Measurements from ENCODE around the gene CTBP2.
"Not testable (repeated sequence)": the region's sequence is repeated elsewhere in the genome, so short reads cannot be mapped to it uniquely, and the experiment has no call there.

The CTBP2 gene

DNA sequence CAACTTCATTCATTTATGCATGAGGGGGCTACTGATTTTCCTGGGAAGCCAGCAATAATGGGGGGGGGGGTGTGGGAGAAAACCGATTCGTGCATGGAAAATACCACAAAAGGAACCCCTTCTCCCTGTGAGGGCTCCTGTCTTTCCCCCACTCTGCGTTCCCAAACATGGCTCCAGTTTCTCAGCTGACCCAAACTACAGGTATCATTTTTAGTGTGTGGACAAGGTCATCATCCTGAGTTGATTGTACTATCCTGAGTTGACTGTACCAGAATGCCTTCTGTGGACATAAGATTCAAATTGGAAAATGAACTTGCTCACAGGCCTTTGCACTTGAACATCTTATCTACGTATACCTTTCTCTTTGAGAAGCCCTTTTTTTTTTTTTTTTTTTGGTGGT, 168.5 kb downstream of the CTBP2 start:
- DNase-seq = no peak

GRCh38 chr10:124990671-124991625, 169.4 kb downstream of the CTBP2 start:
- no peak for DNase-seq

- no peak for DNase-seq
Measured at GRCh38 chr10:124989526-124989925, 170.8 kb downstream of the CTBP2 start.

DNA sequence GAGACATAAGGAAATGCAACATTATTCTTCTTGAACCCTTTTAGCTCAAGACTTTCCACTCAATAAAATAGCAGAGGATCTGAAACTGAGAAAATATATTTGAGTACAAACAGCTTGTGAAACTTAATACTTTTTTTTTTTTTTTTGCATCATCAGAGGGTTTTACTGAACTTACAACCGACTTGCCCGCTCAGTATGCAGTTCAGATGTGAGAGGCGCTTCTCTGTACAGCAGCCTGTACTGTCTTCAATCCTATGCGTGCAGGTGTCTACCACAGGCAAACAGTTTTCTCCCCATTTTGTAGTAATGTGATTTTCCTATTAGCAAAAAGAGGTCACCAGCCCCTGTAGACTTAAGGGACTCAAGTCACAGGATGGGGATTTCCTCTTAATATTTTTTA, 171.6 kb downstream of the CTBP2 start:
- not testable (repeated sequence) for DNase-seq

GRCh38 chr10:124987788-124988187, 172.6 kb downstream of the CTBP2 start:
- DNase-seq = no peak

- no peak for DNase-seq
Measured at GRCh38 chr10:124985162-124985561, 175.2 kb downstream of the CTBP2 start.

- DNase-seq = no peak
Measured at GRCh38 chr10:124984376-124984775, 176.0 kb downstream of the CTBP2 start.

GRCh38 chr10:124983321-124983720, 177.0 kb downstream of the CTBP2 start:
- DNase-seq = no peak

GRCh38 chr10:124978376-124978725, 182.0 kb downstream of the CTBP2 start:
- DNase-seq = no peak

- no peak for DNase-seq
Measured at GRCh38 chr10:124977648-124978375, 182.6 kb downstream of the CTBP2 start.

DNA sequence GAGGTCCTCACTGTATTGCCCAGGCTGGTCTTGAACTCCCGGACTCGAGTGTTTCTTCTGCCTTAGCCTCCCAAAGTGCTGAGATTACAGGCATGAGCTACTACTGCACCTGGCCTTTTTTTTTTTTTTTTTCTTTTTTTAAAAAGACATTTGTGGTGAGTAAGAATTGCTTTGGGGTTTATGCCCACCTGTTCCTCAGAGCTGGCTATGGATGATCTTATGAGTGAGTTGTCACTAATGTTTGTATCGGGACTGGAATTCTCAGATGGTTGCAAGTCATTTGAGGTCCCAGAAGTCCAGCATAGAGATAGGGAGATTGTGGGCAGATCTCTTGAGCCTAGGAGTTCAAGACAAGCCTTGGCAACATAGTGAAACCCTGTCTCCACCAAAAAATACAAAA, 183.2 kb downstream of the CTBP2 start:
- DNase-seq = no peak

DNA sequence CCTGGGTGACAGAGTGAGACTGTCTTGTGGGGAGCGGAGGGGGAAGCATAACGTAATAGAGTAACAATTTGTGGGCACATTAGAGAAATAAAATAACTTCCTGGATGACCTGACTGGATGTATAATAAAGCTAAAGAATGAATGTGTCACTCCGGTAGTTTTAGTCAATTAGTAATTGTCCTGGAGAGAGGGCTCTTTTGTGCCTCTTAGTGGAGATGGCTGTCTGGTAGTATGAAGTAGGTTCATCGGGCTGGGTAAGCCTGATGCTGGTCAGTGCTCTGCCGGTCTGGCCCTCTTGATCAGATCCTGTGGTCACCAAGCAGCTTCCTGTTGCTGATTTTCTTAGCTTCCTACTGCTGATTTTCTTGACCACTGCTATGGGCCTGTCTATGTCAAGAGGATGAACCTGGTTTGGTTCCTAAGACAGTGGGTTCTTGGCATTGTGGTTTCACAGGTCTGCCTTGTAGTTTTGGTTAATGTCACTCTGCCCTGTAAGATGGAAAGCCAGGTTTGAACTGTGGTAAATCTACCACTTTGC, 184.3 kb downstream of the CTBP2 start:
- no peak for DNase-seq

DNA sequence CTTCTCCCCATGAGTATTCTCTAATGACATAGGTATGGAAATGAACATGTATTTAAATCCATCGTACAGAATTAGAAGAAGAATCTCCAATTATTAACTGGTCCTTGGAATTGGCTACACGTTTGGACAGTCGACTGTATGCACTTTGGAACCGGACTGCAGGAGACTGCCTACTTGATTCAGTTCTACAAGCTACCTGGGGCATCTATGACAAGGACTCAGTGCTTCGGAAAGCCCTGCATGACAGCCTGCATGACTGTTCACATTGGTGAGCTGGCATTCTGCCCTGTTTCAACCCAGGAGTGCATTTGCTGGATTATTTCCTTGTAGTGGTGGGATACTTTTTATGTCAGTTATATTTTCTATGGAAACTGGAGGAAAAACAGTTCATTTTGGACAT, 186.2 kb downstream of the CTBP2 start:
- DNase-seq = no peak

GRCh38 chr10:124972637-124973036, 187.7 kb downstream of the CTBP2 start:
- no peak for DNase-seq

- DNase-seq = no peak
Measured at GRCh38 chr10:124971276-124971675, 189.1 kb downstream of the CTBP2 start.

DNA sequence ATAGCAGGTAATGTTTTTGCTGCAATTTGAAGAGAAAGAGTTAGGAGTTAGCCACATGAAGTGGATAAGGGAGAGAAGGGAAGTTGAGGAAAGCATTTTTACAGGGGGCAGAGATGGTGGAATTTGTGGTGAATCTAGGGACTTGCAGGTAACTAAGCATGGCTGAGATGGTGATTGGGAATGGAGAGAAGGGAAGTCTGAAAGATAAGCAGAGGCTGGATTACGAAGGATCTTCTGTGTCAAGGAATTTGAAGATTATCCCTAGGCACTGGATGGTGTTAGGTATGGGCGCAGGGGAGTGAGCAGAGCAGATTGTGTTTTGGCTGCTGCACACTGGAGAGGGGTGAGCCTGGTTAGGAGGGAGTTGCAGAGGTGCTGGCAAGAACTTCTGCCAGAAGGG, 193.1 kb downstream of the CTBP2 start:
- no peak for DNase-seq

GRCh38 chr10:124966008-124966407, 194.4 kb downstream of the CTBP2 start:
- DNase-seq = no peak

DNA sequence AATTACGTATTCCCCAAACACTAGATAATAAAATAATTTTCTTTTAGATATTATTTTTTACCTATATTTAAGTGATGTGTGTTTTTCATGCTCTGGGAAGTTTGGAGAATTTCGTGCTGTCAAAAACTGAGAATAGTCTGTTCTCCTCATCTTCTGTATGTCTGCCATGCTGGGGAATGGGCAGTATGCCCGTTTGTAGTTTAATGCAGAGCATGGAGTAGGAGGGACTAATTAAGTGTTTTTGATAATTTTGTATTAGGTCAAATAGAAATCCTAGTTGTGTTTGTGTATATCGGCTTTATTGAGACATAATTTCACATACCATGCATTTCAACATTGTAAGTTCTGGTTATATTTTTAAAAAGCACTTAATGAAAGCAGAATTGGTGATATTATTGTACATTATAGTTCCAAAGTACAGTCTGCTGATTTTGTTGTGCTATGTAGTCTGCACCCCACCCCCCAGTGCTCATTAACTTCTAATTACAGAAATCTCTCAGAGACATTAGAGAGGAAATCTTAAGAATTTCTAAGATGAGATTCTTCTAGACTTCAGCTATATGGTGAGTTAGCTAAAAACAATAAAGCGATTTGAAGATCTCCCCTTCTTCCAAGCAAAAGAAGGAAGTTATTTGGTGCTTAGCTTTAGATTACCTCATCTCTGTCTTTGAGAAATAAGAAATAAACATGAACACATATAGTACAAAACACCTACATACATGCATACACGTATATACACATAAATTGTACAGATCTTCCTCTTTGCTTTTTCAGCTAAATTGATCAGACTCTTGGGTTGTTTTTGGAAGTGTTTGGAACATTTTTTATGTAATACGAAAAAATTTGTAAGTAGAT, 196.3 kb downstream of the CTBP2 start:
- DNase-seq = no peak

DNA sequence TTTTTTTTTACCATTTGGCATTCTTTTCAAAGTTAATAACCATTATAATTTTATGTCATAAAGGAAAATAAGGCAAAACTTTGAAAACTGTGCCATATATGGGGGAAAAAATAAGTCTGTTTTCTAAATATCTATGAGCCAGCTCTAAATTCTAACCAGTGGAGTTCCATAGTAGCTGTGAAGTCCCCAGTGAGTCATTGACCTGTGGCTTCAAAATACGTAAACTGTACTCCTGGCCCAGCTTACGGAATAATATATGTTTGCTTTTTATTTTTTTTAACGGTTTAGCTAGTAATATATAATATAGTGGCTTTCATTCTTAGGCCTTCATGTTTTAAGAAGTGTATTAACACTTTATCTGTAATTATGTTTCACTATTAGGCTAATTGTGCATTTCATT, 197.9 kb downstream of the CTBP2 start:
- no peak for DNase-seq

- DNase-seq = no peak
Measured at GRCh38 chr10:124961248-124961570, 199.2 kb downstream of the CTBP2 start.

DNA sequence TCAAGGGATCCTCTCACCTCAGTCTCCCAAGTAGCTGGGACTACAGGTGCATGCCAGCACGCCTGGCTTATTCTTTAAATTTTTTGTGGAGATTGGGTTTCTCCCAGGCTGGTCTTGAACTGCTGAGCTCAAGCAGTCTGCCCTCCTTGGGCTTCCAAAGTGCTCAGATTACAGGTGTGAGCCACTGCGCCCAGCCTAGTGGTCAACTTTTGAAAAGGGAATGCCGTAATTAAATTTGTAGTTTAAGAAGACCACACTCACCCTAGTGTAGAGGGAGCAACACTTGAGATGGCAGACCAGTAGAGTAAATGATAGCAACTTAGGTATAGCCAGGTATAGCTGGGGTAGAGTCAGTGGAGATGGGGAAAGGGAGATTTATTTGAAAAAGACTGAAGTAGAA, 200.8 kb downstream of the CTBP2 start:
- no peak for DNase-seq

DNA sequence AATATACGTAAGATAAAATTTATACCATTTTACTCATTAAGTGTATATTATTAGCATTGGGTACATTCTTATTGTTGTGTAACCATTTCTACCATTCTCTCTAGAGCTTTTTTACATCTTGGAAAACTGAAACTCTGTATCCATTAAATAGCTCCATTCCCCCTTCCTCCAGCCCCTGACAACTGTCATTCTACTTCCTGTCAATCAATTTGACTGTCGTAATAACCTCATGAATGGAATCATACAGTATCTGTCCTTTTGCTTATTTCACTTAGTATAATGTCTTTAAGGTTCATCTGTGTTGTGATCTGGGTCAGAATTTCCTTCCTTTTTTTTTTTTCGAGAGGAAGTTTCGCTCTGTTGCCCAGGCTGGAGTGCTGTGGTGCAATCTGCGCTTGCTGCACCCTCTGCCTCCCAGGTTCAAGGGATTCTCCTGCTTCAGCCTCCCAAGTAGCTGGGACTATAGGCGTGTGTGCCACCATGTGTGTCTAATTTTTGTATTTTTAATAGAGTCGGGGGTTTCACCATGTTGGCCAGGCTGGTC, 202.9 kb downstream of the CTBP2 start:
- DNase-seq = no peak

- no peak for DNase-seq
Measured at GRCh38 chr10:124956764-124957163, 203.6 kb downstream of the CTBP2 start.

Data from NCI-H1417 treated with DMSO at 0.1 percent for 48 hours (cell line).